Stimulated activated CD8-positive, alpha-beta memory T cell treated with anti-CD3 and anti-CD28 coated beads, Interleukin-7, amount 100 ng/mL, for 24 hours (primary cell): ENCODE data around the gene MYO1F.
"Not testable (repeated sequence)": the region's sequence is repeated elsewhere in the genome, so short reads cannot be mapped to it uniquely, and the experiment has no call there.

Experiments used
- DNase-seq: peaks from one replicate; pipeline ENCODE4 v3.0.0-alpha.2; 2020; ENCODE audit warnings: low read depth

The MYO1F gene

GRCh38 chr19:8600064-8600463 lies 22.8 kb upstream of the MYO1F start:
- no peak for DNase-seq

- DNase-seq: no peak
These were observed 18.9 kb upstream of the MYO1F start for GRCh38 chr19:8596168-8596567.

- DNase-seq: no peak
These were observed 18.4 kb upstream of the MYO1F start for GRCh38 chr19:8595651-8596050.

GRCh38 chr19:8593931-8594330 lies 16.7 kb upstream of the MYO1F start:
- DNase-seq: no peak

GRCh38 chr19:8592231-8593009 lies 15.2 kb upstream of the MYO1F start:
- peak; percentile 92 for DNase-seq

- DNase-seq: no peak
These were observed 12.0 kb upstream of the MYO1F start for GRCh38 chr19:8589177-8589714.

- DNase-seq: peak; percentile 42
These were observed 8.9 kb upstream of the MYO1F start for GRCh38 chr19:8585894-8586750.

GRCh38 chr19:8584965-8585893 lies 8.0 kb upstream of the MYO1F start:
- DNase-seq: no peak

GRCh38 chr19:8580710-8581281 lies 3.6 kb upstream of the MYO1F start:
- DNase-seq: peak; percentile 83

- DNase-seq: peak; percentile 83
These were observed 1.5 kb upstream of the MYO1F start for GRCh38 chr19:8578642-8579265.

GRCh38 chr19:8577741-8578140 lies 499 bp upstream of the MYO1F start:
- no peak for DNase-seq

- DNase-seq: no peak
These were observed 809 bp downstream of the MYO1F start for GRCh38 chr19:8576273-8576993.

GRCh38 chr19:8575467-8575997 lies 1.7 kb downstream of the MYO1F start:
- DNase-seq: no peak

GRCh38 chr19:8574619-8574922 lies 2.7 kb downstream of the MYO1F start:
- not testable (repeated sequence) for DNase-seq

GRCh38 chr19:8573316-8573715 lies 3.9 kb downstream of the MYO1F start:
- no peak for DNase-seq

- DNase-seq: no peak
These were observed 6.2 kb downstream of the MYO1F start for GRCh38 chr19:8571006-8571411.

- DNase-seq: peak; percentile 26
These were observed 8.0 kb downstream of the MYO1F start for GRCh38 chr19:8569066-8569771.

GRCh38 chr19:8567522-8568172 lies 9.6 kb downstream of the MYO1F start:
- DNase-seq: no peak

- DNase-seq: no peak
These were observed 10.4 kb downstream of the MYO1F start for GRCh38 chr19:8566855-8567254.
